ENCODE measurements around the gene SLC9A1. TPM values are rescaled to one million over a fixed set of nuclear protein-coding genes. Genes with fewer than 3 reads are reported as not detected.

Gene SLC9A1
- total RNA-seq, 3 donors from 2014 or later, result 6.1 to 14.2 (median 13.8) TPM

GRCh38 chr1:27076803-27077202, 78.1 kb downstream of the SLC9A1 start:
- H3K9me3 ChIP-seq, result no peaks in the 10 kb centered on the region
- intact Hi-C loops (cut with DNase I; ENCODE audit: low total_unique reads), result no loop called here
- no peaks in the 10 kb centered on the region for H3K36me3 ChIP-seq
- no peak overlapping the region for H3K4me3 ChIP-seq
- no peak for DNase-seq (ENCODE audit: low spot score in 2 of 2)
- TF ChIP-seq CTCF (IDR thresholded peaks at IDR 0.05) (no peak), POLR2AphosphoS5 (IDR thresholded peaks at IDR 0.05) (no peak), POLR2A (IDR thresholded peaks at IDR 0.05) (no peak)
- no peak overlapping the region for H3K27ac ChIP-seq
- H3K27me3 ChIP-seq, result no peaks in the 10 kb centered on the region
- no peaks in the 10 kb centered on the region for H3K4me1 ChIP-seq

- no peak for DNase-seq (ENCODE audit: low spot score in 2 of 2)
Measured at GRCh38 chr1:27074175-27074780, 80.6 kb downstream of the SLC9A1 start.

GRCh38 chr1:27071049-27071416, 83.9 kb downstream of the SLC9A1 start:
- peaks cover 0 to 6% of the 10 kb centered on the region in 2 donors for H3K4me1 ChIP-seq
- no peaks in the 10 kb centered on the region for H3K36me3 ChIP-seq
- TF ChIP-seq CTCF (IDR thresholded peaks at IDR 0.05), result no peak
- TF ChIP-seq POLR2AphosphoS5 (IDR thresholded peaks at IDR 0.05), result no peak
- TF ChIP-seq POLR2A (IDR thresholded peaks at IDR 0.05), result no peak
- no peaks in the 10 kb centered on the region for H3K9me3 ChIP-seq
- H3K27ac ChIP-seq, result peak overlapping the region; percentile 48 to 69
- intact Hi-C loops (cut with DNase I; ENCODE audit: low total_unique reads), result no loop called here
- peak in 1 of 2 donors; percentile 60 for DNase-seq (ENCODE audit: low spot score in 2 of 2)
- H3K4me3 ChIP-seq, result no peak overlapping the region
- no peaks in the 10 kb centered on the region for H3K27me3 ChIP-seq

More at GRCh38 chr1:27074175-27074780, 80.6 kb downstream of the SLC9A1 start:
- H3K36me3 ChIP-seq, result no peaks in the 10 kb centered on the region
- TF ChIP-seq CTCF (IDR thresholded peaks at IDR 0.05) (no peak), POLR2A (IDR thresholded peaks at IDR 0.05) (no peak), POLR2AphosphoS5 (IDR thresholded peaks at IDR 0.05) (no peak)
- H3K4me3 ChIP-seq, result no peak overlapping the region
- H3K9me3 ChIP-seq, result no peaks in the 10 kb centered on the region
- peaks cover 0 to 6% of the 10 kb centered on the region in 2 donors for H3K4me1 ChIP-seq
- intact Hi-C loops (cut with DNase I; ENCODE audit: low total_unique reads), result no loop called here
- no peak overlapping the region for H3K27ac ChIP-seq
- H3K27me3 ChIP-seq, result no peaks in the 10 kb centered on the region

GRCh38 chr1:27070390-27071048, 84.4 kb downstream of the SLC9A1 start:
- H3K36me3 ChIP-seq, result no peaks in the 10 kb centered on the region
- intact Hi-C loops (cut with DNase I; ENCODE audit: low total_unique reads), result no loop called here
- peaks cover 0 to 6% of the 10 kb centered on the region in 2 donors for H3K4me1 ChIP-seq
- peak in 1 of 2 donors; percentile 50 for DNase-seq (ENCODE audit: low spot score in 2 of 2)
- no peaks in the 10 kb centered on the region for H3K27me3 ChIP-seq
- TF ChIP-seq POLR2A (IDR thresholded peaks at IDR 0.05), result no peak
- no peak for TF ChIP-seq CTCF (IDR thresholded peaks at IDR 0.05)
- no peak for TF ChIP-seq POLR2AphosphoS5 (IDR thresholded peaks at IDR 0.05)
- H3K9me3 ChIP-seq, result no peaks in the 10 kb centered on the region
- peak overlapping the region; percentile 48 to 69 for H3K27ac ChIP-seq
- no peak overlapping the region for H3K4me3 ChIP-seq

- H3K4me3 ChIP-seq, result no peak overlapping the region
- no peaks in the 10 kb centered on the region for H3K27me3 ChIP-seq
- H3K9me3 ChIP-seq, result no peaks in the 10 kb centered on the region
- TF ChIP-seq CTCF (IDR thresholded peaks at IDR 0.05) (no peak), POLR2AphosphoS5 (IDR thresholded peaks at IDR 0.05) (no peak), POLR2A (IDR thresholded peaks at IDR 0.05) (no peak)
- no peaks in the 10 kb centered on the region for H3K36me3 ChIP-seq
- H3K27ac ChIP-seq, result no peak overlapping the region
- intact Hi-C loops (cut with DNase I; ENCODE audit: low total_unique reads), result no loop called here
- no peak for DNase-seq (ENCODE audit: low spot score in 2 of 2)
- peaks cover 0 to 6% of the 10 kb centered on the region in 2 donors for H3K4me1 ChIP-seq
Measured at GRCh38 chr1:27068922-27069321, 86.0 kb downstream of the SLC9A1 start.

All from breast epithelium (tissue), 4 donors.